AG09309 (cell line): ENCODE data around the gene GLDC.
"Not testable (repeated sequence)": the region's sequence is repeated elsewhere in the genome, so short reads cannot be mapped to it uniquely, and the experiment has no call there.

Experiments
- DNase-seq: peaks from one replicate; pipeline ENCODE4 v3.0.0-alpha.2; 2010; ENCODE audit warnings: low read depth
- H3K4me3 ChIP-seq: 2 replicates; pipeline ENCODE4 v1.5.1; 2011; ENCODE audit warnings: mild to moderate bottlenecking, low read depth, low read length, moderate library complexity; ENCODE audit not compliant: control insufficient read depth
- CTCF ChIP-seq: IDR thresholded peaks from 2 replicates; pipeline ENCODE4 v1.5.1; 2011; ENCODE audit warnings: mild to moderate bottlenecking, low read depth, low read length, inconsistent platforms; ENCODE audit not compliant: insufficient read depth, control insufficient read depth; ENCODE audit errors: missing control alignments

GLDC gene

GRCh38 chr9:6645355-6646292 is at the start of gene GLDC:
Gene GLDC, minus strand, starts transcription at chr9:6645729. Its CDS starts 230 bp downstream, at chr9:6645499.
- TF ChIP-seq CTCF = no peak
- no peak within 1 kb of the TSS; the same call in 1 of the 2 replicates for H3K4me3 ChIP-seq
- no peak for DNase-seq

GRCh38 chr9:6692881-6693361 is 47.4 kb upstream of the GLDC start:
- no peak for DNase-seq
- H3K4me3 ChIP-seq = no peak overlapping the region
- no peak for TF ChIP-seq CTCF

GRCh38 chr9:6692433-6692832 is 46.9 kb upstream of the GLDC start:
- DNase-seq = no peak
- no peak for TF ChIP-seq CTCF
- H3K4me3 ChIP-seq = no peak overlapping the region

GRCh38 chr9:6690675-6691070 is 45.1 kb upstream of the GLDC start:
- not testable (repeated sequence) for DNase-seq, H3K4me3 ChIP-seq

- no peak for TF ChIP-seq CTCF
- no peak for DNase-seq
- no peak overlapping the region for H3K4me3 ChIP-seq
Measured at GRCh38 chr9:6689893-6690674, 44.6 kb upstream of the GLDC start.

- no peak overlapping the region for H3K4me3 ChIP-seq
- TF ChIP-seq CTCF = no peak
- no peak for DNase-seq
Measured at GRCh38 chr9:6687180-6687579, 41.7 kb upstream of the GLDC start.

GRCh38 chr9:6686396-6686795 is 40.9 kb upstream of the GLDC start:
- no peak overlapping the region for H3K4me3 ChIP-seq
- peak; percentile 30 for TF ChIP-seq CTCF
- DNase-seq = no peak
